Upper lobe of right lung (tissue), 1 donor: ENCODE results near the gene ARID1B. TPM values are rescaled to one million over a fixed set of nuclear protein-coding genes. Genes with fewer than 3 reads are reported as not detected.

ENCODE experiments used
- ATAC-seq: fragments of 200-7000 bp; cut with Tn5 transposase; one replicate; pipeline ENCODE4 v1.9.1; 2020; ENCODE audit warnings: mild to moderate bottlenecking, moderate library complexity
- DNase-seq: peaks from one replicate; pipeline ENCODE4 v3.0.0-alpha.2; 2020
- H3K27ac ChIP-seq: fragments of 200-600 bp; one replicate; pipeline ENCODE4 v1.8.0; 2022
- H3K27me3 ChIP-seq: fragments of 200-600 bp; one replicate; pipeline ENCODE4 v1.8.0; 2022; ENCODE audit warnings: mild to moderate bottlenecking
- H3K36me3 ChIP-seq: fragments of 200-600 bp; one replicate; pipeline ENCODE4 v1.8.0; 2022
- H3K4me1 ChIP-seq: fragments of 200-600 bp; one replicate; pipeline ENCODE4 v1.8.0; 2022
- H3K4me3 ChIP-seq: fragments of 200-600 bp; one replicate; pipeline ENCODE4 v1.8.0; 2022; ENCODE audit warnings: mild to moderate bottlenecking
- H3K9me3 ChIP-seq: fragments of 200-600 bp; one replicate; pipeline ENCODE4 v1.8.0; 2022
- CTCF ChIP-seq: fragments of 200-600 bp; IDR thresholded peaks from one replicate; pipeline ENCODE4 v1.8.0; 2022; ENCODE audit warnings: antibody characterized with exemption
- intact Hi-C: fragments of 100-400 bp; cut with DNase I; formaldehyde crosslinking; loops from one replicate; pipeline ENCODE4 v1.11.0; 2022
- total RNA-seq: library from RNA; stranded (reverse); fragmentation: NEBNext Ultra II Directional; extraction: Animal tissue kit (Norgen Biotek cat#: 25700); gene quantifications from one replicate; pipeline ENCODE4 v1.2.1, GENCODE V29; 2021
- donor health status: DM: no; HTN: yes; CAD: no; lungs with severe emphysema.

ARID1B gene
- total RNA-seq, 1 donor from 2014 or later = 80.4 TPM

GRCh38 chr6:156887623-156888269 is 110.6 kb downstream of the ARID1B start:
- H3K9me3 ChIP-seq = no peaks in the 10 kb centered on the region
- H3K4me3 ChIP-seq = no peak overlapping the region
- intact Hi-C loops = no loop called here
- ATAC-seq = no peak
- H3K27ac ChIP-seq = no peak overlapping the region
- peaks cover 49% of the 10 kb centered on the region for H3K4me1 ChIP-seq
- no peak for DNase-seq
- H3K36me3 ChIP-seq = no peaks in the 10 kb centered on the region
- TF ChIP-seq CTCF = no peak
- H3K27me3 ChIP-seq = no peaks in the 10 kb centered on the region

GRCh38 chr6:156889469-156889868 is 112.3 kb downstream of the ARID1B start:
- intact Hi-C loops = no loop called here
- H3K27me3 ChIP-seq = no peaks in the 10 kb centered on the region
- H3K4me1 ChIP-seq = peaks cover 38% of the 10 kb centered on the region
- no peak overlapping the region for H3K4me3 ChIP-seq
- peak; percentile 40 for ATAC-seq
- TF ChIP-seq CTCF = no peak
- H3K9me3 ChIP-seq = no peaks in the 10 kb centered on the region
- DNase-seq = no peak
- no peaks in the 10 kb centered on the region for H3K36me3 ChIP-seq
- no peak overlapping the region for H3K27ac ChIP-seq

- H3K27ac ChIP-seq = no peak overlapping the region
- no peak for TF ChIP-seq CTCF
- intact Hi-C loops = no loop called here
- no peaks in the 10 kb centered on the region for H3K27me3 ChIP-seq
- H3K4me1 ChIP-seq = peaks cover 38% of the 10 kb centered on the region
- no peak overlapping the region for H3K4me3 ChIP-seq
- H3K9me3 ChIP-seq = no peaks in the 10 kb centered on the region
- DNase-seq (no peak), ATAC-seq (no peak)
- H3K36me3 ChIP-seq = no peaks in the 10 kb centered on the region
Measured at GRCh38 chr6:156889986-156890385, 112.8 kb downstream of the ARID1B start.

GRCh38 chr6:156890627-156891314 is 113.6 kb downstream of the ARID1B start:
- H3K27ac ChIP-seq = no peak overlapping the region
- peaks cover 38% of the 10 kb centered on the region for H3K4me1 ChIP-seq
- H3K4me3 ChIP-seq = no peak overlapping the region
- intact Hi-C loops = no loop called here
- no peak for DNase-seq
- no peak for ATAC-seq
- no peaks in the 10 kb centered on the region for H3K9me3 ChIP-seq
- H3K36me3 ChIP-seq = no peaks in the 10 kb centered on the region
- no peaks in the 10 kb centered on the region for H3K27me3 ChIP-seq
- no peak for TF ChIP-seq CTCF

- Histone ChIP-seq H3K27ac (no peak overlapping the region), H3K4me3 (no peak overlapping the region), H3K4me1 (no peaks in the 10 kb centered on the region), H3K27me3 (no peaks in the 10 kb centered on the region), H3K36me3 (peaks cover 8% of the 10 kb centered on the region), H3K9me3 (no peaks in the 10 kb centered on the region)
- TF ChIP-seq CTCF = no peak
- intact Hi-C loops = no loop called here
- no peak for ATAC-seq
- DNase-seq = no peak
Measured at GRCh38 chr6:156897907-156898531, 120.8 kb downstream of the ARID1B start.
